ENCODE measurements around the gene GSTK1.

DNA sequence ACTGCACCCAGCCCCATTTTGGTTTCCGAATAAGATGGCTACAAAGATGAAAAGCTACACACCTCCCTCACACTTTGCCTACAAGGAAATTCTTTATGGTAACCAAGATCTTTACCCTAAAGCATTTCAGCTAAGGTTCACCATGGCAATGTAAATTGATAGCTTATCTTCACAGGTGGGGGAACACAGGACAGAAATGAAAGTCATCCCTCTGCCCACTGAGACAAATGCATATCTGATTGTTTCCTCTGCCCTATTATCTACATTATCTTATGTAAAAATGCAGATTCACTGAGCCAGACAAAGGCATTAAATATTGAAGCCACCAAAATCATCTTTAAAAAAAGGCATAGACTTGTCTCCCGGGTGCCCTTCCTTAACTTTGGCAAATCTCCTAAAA is 18.3 kb downstream of the GSTK1 start:
- no peak for TF ChIP-seq TAF1 (IDR thresholded peaks at IDR 0.05; ENCODE audit: borderline replicate concordance, low read depth, low read length)
- no peak for TF ChIP-seq POLR2A (IDR thresholded peaks at IDR 0.05; ENCODE audit: low read depth, low read length)
- no peak for TF ChIP-seq POLR2AphosphoS5 (IDR thresholded peaks at IDR 0.05; ENCODE audit: low read depth, low read length)

Data from GM12892 (cell line).